Measurements from ENCODE around the gene RASAL2. TPM values are rescaled to one million over a fixed set of nuclear protein-coding genes. Genes with fewer than 3 reads are reported as not detected.
"Not testable (repeated sequence)": the region's sequence is repeated elsewhere in the genome, so short reads cannot be mapped to it uniquely, and the experiment has no call there.

Gene RASAL2
- total RNA-seq, 1 experiment from 2014 or later: 31.6 TPM

- POLR2A ChIA-PET; H3K27me3 ChIP-seq (ENCODE audit: control insufficient read depth, insufficient read depth, low read length); H3K4me1 ChIP-seq (ENCODE audit: control insufficient read depth, insufficient read depth, low read length); DNase-seq (ENCODE audit: low read depth, low spot score); ATAC-seq; H3K36me3 ChIP-seq (ENCODE audit: control insufficient read depth, insufficient read depth, low read length); H3K27ac ChIP-seq (ENCODE audit: low read length); intact Hi-C loops (cut with micrococcal nuclease; ENCODE audit: unreplicated experiment); in situ Hi-C loops (cut with HindIII; ENCODE audit: low pct_unique_long_range_greater_than_20kb, low sequenced_read_pairs); H3K4me3 ChIP-seq (ENCODE audit: low read depth in 2 of 2, low read length in 2 of 2); BruUV-seq (replicated peaks); CTCF ChIA-PET: not testable (repeated sequence)
- peaks cover 32% of the 10 kb centered on the region; the same call in 1 of the 2 replicates for H3K9me3 ChIP-seq (ENCODE audit: control insufficient read depth, insufficient read depth, low read depth, low read length)
These were observed 114.5 kb downstream of the RASAL2 start for GRCh38 chr1:178208269-178208856.

- H3K4me3 ChIP-seq (ENCODE audit: low read depth in 2 of 2, low read length in 2 of 2): no peak overlapping the region
- peaks cover 32% of the 10 kb centered on the region; the same call in 1 of the 2 replicates for H3K9me3 ChIP-seq (ENCODE audit: control insufficient read depth, insufficient read depth, low read depth, low read length)
- no peak overlapping the region for H3K27ac ChIP-seq (ENCODE audit: low read length)
- DNase-seq (ENCODE audit: low read depth, low spot score) (no peak), ATAC-seq (no peak)
- in situ Hi-C loops (cut with HindIII; ENCODE audit: low pct_unique_long_range_greater_than_20kb, low sequenced_read_pairs): no loop called here
- POLR2A ChIA-PET: interaction anchor here (0.6 kb wide), 1 partner anchor 132 kb away, joined by 3 read pairs; no protein-coding TSS in a partner anchor
- CTCF ChIA-PET: no interaction called here
- no peak for TF ChIP-seq POLR2AphosphoS5 (IDR thresholded peaks at IDR 0.05; ENCODE audit: low read depth, low read length)
- TF ChIP-seq REST (IDR thresholded peaks at IDR 0.05; ENCODE audit: insufficient read depth in 1 of 2, low read depth in 2 of 2, low read length in 1 of 2): no peak
- no peaks in the 10 kb centered on the region for H3K36me3 ChIP-seq (ENCODE audit: control insufficient read depth, insufficient read depth, low read length)
- intact Hi-C loops (cut with micrococcal nuclease; ENCODE audit: unreplicated experiment): no loop called here
- no peaks in the 10 kb centered on the region for H3K27me3 ChIP-seq (ENCODE audit: control insufficient read depth, insufficient read depth, low read length)
- BruUV-seq (replicated peaks): no TSS peak
- H3K4me1 ChIP-seq (ENCODE audit: control insufficient read depth, insufficient read depth, low read length): no peaks in the 10 kb centered on the region
These were observed 116.0 kb downstream of the RASAL2 start for GRCh38 chr1:178209935-178210334.

GRCh38 chr1:178218550-178218949 lies 124.6 kb downstream of the RASAL2 start:
- no TSS peak for BruUV-seq (replicated peaks)
- H3K27ac ChIP-seq (ENCODE audit: low read length): no peak overlapping the region
- intact Hi-C loops (cut with micrococcal nuclease; ENCODE audit: unreplicated experiment): no loop called here
- DNase-seq (ENCODE audit: low read depth, low spot score) (no peak), ATAC-seq (no peak)
- no peaks in the 10 kb centered on the region for H3K36me3 ChIP-seq (ENCODE audit: control insufficient read depth, insufficient read depth, low read length)
- TF ChIP-seq CTCF (IDR thresholded peaks at IDR 0.05) (no peak), SIN3A (IDR thresholded peaks at IDR 0.05; ENCODE audit: borderline replicate concordance, insufficient read depth, low read depth, low read length) (no peak), TCF7L2 (IDR thresholded peaks at IDR 0.05; ENCODE audit: low read depth, low read length) (no peak), REST (IDR thresholded peaks at IDR 0.05; ENCODE audit: insufficient read depth in 1 of 2, low read depth in 2 of 2, low read length in 1 of 2) (no peak), POLR2AphosphoS5 (IDR thresholded peaks at IDR 0.05; ENCODE audit: low read depth, low read length) (no peak)
- H3K4me1 ChIP-seq (ENCODE audit: control insufficient read depth, insufficient read depth, low read length): no peaks in the 10 kb centered on the region; the same call in 1 of the 2 replicates
- in situ Hi-C loops (cut with HindIII; ENCODE audit: low pct_unique_long_range_greater_than_20kb, low sequenced_read_pairs): no loop called here
- no peak overlapping the region for H3K4me3 ChIP-seq (ENCODE audit: low read depth in 2 of 2, low read length in 2 of 2)
- no peaks in the 10 kb centered on the region; the same call in 1 of the 2 replicates for H3K9me3 ChIP-seq (ENCODE audit: control insufficient read depth, insufficient read depth, low read depth, low read length)
- ChIA-PET POLR2A (no interaction called here), CTCF (no interaction called here)
- no peaks in the 10 kb centered on the region for H3K27me3 ChIP-seq (ENCODE audit: control insufficient read depth, insufficient read depth, low read length)
